GM12878 (cell line): ENCODE results near the gene WDR64. TPM values are rescaled to one million over a fixed set of nuclear protein-coding genes. Genes with fewer than 3 reads are reported as not detected.

ENCODE experiments used
- ATAC-seq: fragments of 200-7000 bp; cut with Tn5 transposase; 3 replicates; pipeline ENCODE4 v1.9.1; 2020; ENCODE audit warnings: mild to moderate bottlenecking, moderate library complexity
- BruUV-seq: library from RNA; stranded (reverse); fragments of 400-500 nt; replicated peaks from 2 replicates; lab custom pipeline; 2021; lab: Mats Ljungman, UMichigan
- CTCF ChIA-PET: fragments of 300-600 bp; sonication (Branson Sonifier 250); formaldehyde crosslinking; extraction: SDS; loops from one replicate; lab custom pipeline; 2021; ENCODE audit warnings: inconsistent platforms; lab: Yijun Ruan, JAX
- POLR2A ChIA-PET: fragments of 350-600 bp; formaldehyde crosslinking; extraction: SDS; loops from one replicate; lab custom pipeline; 2021; ENCODE audit warnings: inconsistent platforms; lab: Charles Lee
- RAD21 ChIA-PET: fragments of 300-600 bp; sonication (Branson Sonifier 250); formaldehyde crosslinking; loops from one replicate; lab custom pipeline; 2023; ENCODE audit warnings: antibody characterized with exemption; ENCODE audit not compliant: unreplicated experiment; lab: Charles Lee
- SMC1A ChIA-PET: fragments of 300-600 bp; sonication (Branson Sonifier 250); formaldehyde crosslinking; loops from one replicate; lab custom pipeline; 2023; ENCODE audit not compliant: unreplicated experiment, uncharacterized antibody; lab: Charles Lee
- DNase-seq: peaks from one replicate; pipeline ENCODE4 v3.0.0-alpha.2; 2011; ENCODE audit warnings: low read depth, low spot score
- FAIRE-seq: peaks from 3 replicates; lab custom pipeline; 2011; peaks lifted over from hg19 to GRCh38; lab: Jason Lieb, UNC
- H2AFZ ChIP-seq: 2 replicates; pipeline ENCODE4 v1.6.0; 2011; ENCODE audit warnings: low read depth, low read length, control low read depth; ENCODE audit not compliant: control insufficient read depth
- H3K27ac ChIP-seq: 2 replicates; pipeline ENCODE4 v1.5.1; 2011; ENCODE audit warnings: control low read depth; ENCODE audit not compliant: control insufficient read depth, insufficient read depth
- H3K27me3 ChIP-seq, 2 experiments: replicated peaks in 1 of 2; 2 replicates each; pipeline versions ENCODE4 v1.6.0 to v1.6.1; 2011; ENCODE audit warnings: low read length in 1 of 2; ENCODE audit not compliant: control insufficient read depth in 2 of 2, insufficient read depth in 2 of 2
- H3K36me3 ChIP-seq, 2 experiments: 2 replicates each; pipeline ENCODE4 v1.5.1; 2011; ENCODE audit warnings: low read length in 1 of 2; ENCODE audit not compliant: control insufficient read depth in 2 of 2, insufficient read depth in 2 of 2
- H3K4me1 ChIP-seq: 2 replicates; pipeline ENCODE4 v1.6.1; 2011; ENCODE audit warnings: mild to moderate bottlenecking, low read length, moderate library complexity, mixed read lengths; ENCODE audit not compliant: control insufficient read depth, insufficient read depth
- H3K4me2 ChIP-seq: 2 replicates; pipeline ENCODE4 v1.6.0; 2011; ENCODE audit warnings: control low read depth; ENCODE audit not compliant: control insufficient read depth, insufficient read depth
- H3K4me3 ChIP-seq: fragments of 200-600 bp; sonication (generic); 2 replicates; pipeline ENCODE4 v1.5.1; 2016
- H3K79me2 ChIP-seq: 2 replicates; pipeline ENCODE4 v1.6.0; 2011; ENCODE audit warnings: low read length; ENCODE audit not compliant: control insufficient read depth, insufficient read depth
- H3K9ac ChIP-seq: 2 replicates; pipeline ENCODE4 v1.8.0; 2011; ENCODE audit warnings: low read length, control low read depth, mixed read lengths; ENCODE audit not compliant: control insufficient read depth, insufficient read depth
- H3K9me3 ChIP-seq: replicated peaks from 3 replicates; pipeline ENCODE4 v1.5.1; 2011; ENCODE audit warnings: mild to moderate bottlenecking, low read length; ENCODE audit not compliant: control insufficient read depth, insufficient read depth
- H4K20me1 ChIP-seq: 2 replicates; pipeline ENCODE4 v1.6.0; 2011; ENCODE audit not compliant: control insufficient read depth, insufficient read depth
- CHD4 ChIP-seq: fragments of 200-600 bp; sonication (generic); IDR thresholded peaks from 2 replicates; pipeline ENCODE4 v1.6.1; 2016; ENCODE audit warnings: mild to moderate bottlenecking
- HDAC6 ChIP-seq: fragments of 200-600 bp; sonication (generic); IDR thresholded peaks from one replicate; pipeline ENCODE4 v1.8.0; 2017; ENCODE audit warnings: antibody characterized with exemption; ENCODE audit not compliant: unreplicated experiment
- KLF5 ChIP-seq: fragments of 450-650 bp; IDR thresholded peaks from 2 replicates; pipeline ENCODE4 v1.6.1; 2014; ENCODE audit warnings: mild to moderate bottlenecking; ENCODE audit not compliant: partially characterized antibody
- POLR2AphosphoS2 ChIP-seq: IDR thresholded peaks from 2 replicates; pipeline ENCODE4 v1.6.1; 2011; ENCODE audit warnings: low read depth, mild to moderate bottlenecking, low read length, improper control_type of control experiment, moderate library complexity
- SMAD5 ChIP-seq: IDR thresholded peaks from 2 replicates; pipeline ENCODE4 v1.6.1; 2016; ENCODE audit warnings: antibody characterized with exemption, low read depth
- SRF ChIP-seq, 2 experiments: IDR thresholded peaks; 2 replicates each; pipeline ENCODE4 v1.6.1; 2011; ENCODE audit warnings: low read depth in 2 of 2, low read length in 2 of 2, mild to moderate bottlenecking in 1 of 2, moderate library complexity in 1 of 2
- SUPT20H ChIP-seq: IDR thresholded peaks from 2 replicates; pipeline ENCODE4 v1.6.1; 2011; ENCODE audit warnings: low read depth, mild to moderate bottlenecking, low read length, moderate library complexity, borderline replicate concordance; ENCODE audit not compliant: control insufficient read depth
- ZNF207 ChIP-seq: fragments of 450-650 bp; IDR thresholded peaks from 2 replicates; pipeline ENCODE4 v1.6.1; 2014; ENCODE audit warnings: antibody characterized with exemption, mild to moderate bottlenecking, borderline replicate concordance
- ZNF217 ChIP-seq: fragments of 450-650 bp; IDR thresholded peaks from 2 replicates; pipeline ENCODE4 v1.6.1; 2017; ENCODE audit warnings: antibody characterized with exemption, mild to moderate bottlenecking
- WGBS: methylation state at CpG from one replicate; pipeline ENCODE4 v1.1.6; 2016; ENCODE audit warnings: low lambda C conversion rate; ENCODE audit not compliant: insufficient replicate concordance, insufficient coverage; ENCODE audit errors: missing lambda C conversion rate; 5-methylcytosine and 5-hydroxymethylcytosine counted together
- in situ Hi-C: fragments of 300-500 bp; cut with MboI; formaldehyde crosslinking; loops from 9 replicates; pipeline ENCODE4 v1.14.3; 2018; ENCODE audit warnings: mixed read lengths
- intact Hi-C: fragments of 100-400 bp; cut with micrococcal nuclease; formaldehyde crosslinking; loops from one replicate; pipeline ENCODE4 v1.14.2; 2022; ENCODE audit not compliant: unreplicated experiment
- polyA plus RNA-seq, 11 experiments: library from polyadenylated mRNA; depleted of rRNA in 4 of 11; unstranded in 6 of 11; stranded (reverse) in 5 of 11; fragments of >200 nt; fragmentation: Nextera tagmentation in 4 of 11; fragmentation: Illumina TruSeq in 1 of 11; extraction: Ambion mirVana in 4 of 11; extraction: Trizol in 1 of 11; gene quantifications; 1 replicate in 1 of 11; 2 replicates in 10 of 11; pipeline versions ENCODE4 v1.2.1 to v1.2.3, GENCODE V29; 2011 to 2016; ENCODE audit warnings: inconsistent platforms in 2 of 11, missing spikeins in 2 of 11, low read depth in 1 of 11
- total RNA-seq, 4 experiments: library from RNA; depleted of rRNA in 3 of 4; stranded (reverse); fragments of >200 nt in 3 of 4; fragmentation: Illumina TruSeq in 1 of 4; extraction: Trizol in 1 of 4; gene quantifications; 2 replicates each; pipeline versions ENCODE4 v1.2.1 to v1.2.3, GENCODE V29; 2013 to 2021
- TF ChIP-seq, protein P1 (sequence below): fragments of 450-650 bp; IDR thresholded peaks from 2 replicates; pipeline ENCODE4 v1.6.1; 2017; ENCODE audit warnings: borderline replicate concordance
- TF ChIP-seq, protein P2 (sequence below): fragments of 450-650 bp; IDR thresholded peaks from 2 replicates; pipeline ENCODE4 v1.6.1; 2018; ENCODE audit warnings: borderline replicate concordance, mild to moderate bottlenecking; ENCODE audit not compliant: partially characterized antibody

Gene WDR64
- total and polyA plus RNA-seq, 10 of the 15 experiments (the other 5 are each of a cell fraction or from before 2014, with no cell fraction given), result 0.01 TPM; not detected in 9

DNA sequence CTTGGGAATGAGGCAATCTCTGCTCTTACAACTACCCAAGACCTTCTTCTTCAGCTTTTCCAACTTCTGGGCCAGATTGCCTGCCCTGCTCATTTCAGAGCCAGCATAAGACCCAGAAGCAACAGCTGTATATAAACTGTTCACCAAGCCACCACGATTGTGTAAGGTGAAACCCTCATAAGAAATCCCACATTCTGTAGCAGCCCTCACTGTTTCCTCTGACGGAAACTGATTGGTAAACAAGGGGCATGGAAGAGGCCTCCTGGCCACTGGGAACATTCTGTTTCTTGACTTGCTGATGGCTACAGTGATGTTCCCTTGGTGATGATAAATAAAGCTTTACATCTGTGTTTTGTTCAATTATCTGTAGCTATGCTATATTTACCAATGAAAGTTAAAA, 156.2 kb downstream of the WDR64 start:
- H3K4me2 ChIP-seq, result no peak overlapping the region
- H3K27ac ChIP-seq, result no peak overlapping the region
- no peak for TF ChIP-seq SMAD5
- no peak for TF ChIP-seq ZNF217
- TF ChIP-seq ZNF207, result no peak
- no peak for TF ChIP-seq SUPT20H
- TF ChIP-seq KLF5, result no peak
- no peak for TF ChIP-seq HDAC6
- no peak for TF ChIP-seq SRF (IDR thresholded peaks at IDR 0.05; ENCODE audit: low read depth in 2 of 2, low read length in 2 of 2)
- TF ChIP-seq, protein P1, sequence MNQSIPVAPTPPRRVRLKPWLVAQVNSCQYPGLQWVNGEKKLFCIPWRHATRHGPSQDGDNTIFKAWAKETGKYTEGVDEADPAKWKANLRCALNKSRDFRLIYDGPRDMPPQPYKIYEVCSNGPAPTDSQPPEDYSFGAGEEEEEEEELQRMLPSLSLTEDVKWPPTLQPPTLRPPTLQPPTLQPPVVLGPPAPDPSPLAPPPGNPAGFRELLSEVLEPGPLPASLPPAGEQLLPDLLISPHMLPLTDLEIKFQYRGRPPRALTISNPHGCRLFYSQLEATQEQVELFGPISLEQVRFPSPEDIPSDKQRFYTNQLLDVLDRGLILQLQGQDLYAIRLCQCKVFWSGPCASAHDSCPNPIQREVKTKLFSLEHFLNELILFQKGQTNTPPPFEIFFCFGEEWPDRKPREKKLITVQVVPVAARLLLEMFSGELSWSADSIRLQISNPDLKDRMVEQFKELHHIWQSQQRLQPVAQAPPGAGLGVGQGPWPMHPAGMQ, result no peak
- no peak for TF ChIP-seq CHD4
- TF ChIP-seq, protein P2, sequence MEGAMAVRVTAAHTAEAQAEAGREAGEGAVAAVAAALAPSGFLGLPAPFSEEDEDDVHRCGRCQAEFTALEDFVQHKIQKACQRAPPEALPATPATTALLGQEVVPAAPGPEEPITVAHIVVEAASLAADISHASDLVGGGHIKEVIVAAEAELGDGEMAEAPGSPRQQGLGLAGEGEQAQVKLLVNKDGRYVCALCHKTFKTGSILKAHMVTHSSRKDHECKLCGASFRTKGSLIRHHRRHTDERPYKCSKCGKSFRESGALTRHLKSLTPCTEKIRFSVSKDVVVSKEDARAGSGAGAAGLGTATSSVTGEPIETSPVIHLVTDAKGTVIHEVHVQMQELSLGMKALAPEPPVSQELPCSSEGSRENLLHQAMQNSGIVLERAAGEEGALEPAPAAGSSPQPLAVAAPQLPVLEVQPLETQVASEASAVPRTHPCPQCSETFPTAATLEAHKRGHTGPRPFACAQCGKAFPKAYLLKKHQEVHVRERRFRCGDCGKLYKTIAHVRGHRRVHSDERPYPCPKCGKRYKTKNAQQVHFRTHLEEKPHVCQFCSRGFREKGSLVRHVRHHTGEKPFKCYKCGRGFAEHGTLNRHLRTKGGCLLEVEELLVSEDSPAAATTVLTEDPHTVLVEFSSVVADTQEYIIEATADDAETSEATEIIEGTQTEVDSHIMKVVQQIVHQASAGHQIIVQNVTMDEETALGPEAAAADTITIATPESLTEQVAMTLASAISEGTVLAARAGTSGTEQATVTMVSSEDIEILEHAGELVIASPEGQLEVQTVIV, result no peak
- TF ChIP-seq POLR2AphosphoS2, result no peak
- H4K20me1 ChIP-seq, result no peaks in the 10 kb centered on the region
- no peaks in the 10 kb centered on the region for H3K9me3 ChIP-seq
- ChIA-PET SMC1A (no interaction called here), POLR2A (no interaction called here), CTCF (interaction anchor here (0.7 to 1.0 kb wide), 3 partner anchors 8 to 339 kb away, joined by 3 read pairs; no protein-coding TSS in a partner anchor), RAD21 (no interaction called here)
- no peak for ATAC-seq
- no peak overlapping the region for H3K9ac ChIP-seq
- no peaks in the 10 kb centered on the region for H3K4me1 ChIP-seq
- intact Hi-C loops (no loop called here), in situ Hi-C loops (no loop called here)
- no peak for FAIRE-seq
- no peaks in the 10 kb centered on the region for H3K36me3 ChIP-seq
- no peak overlapping the region for H2AFZ ChIP-seq
- BruUV-seq, result no TSS peak
- no peak for DNase-seq
- no peaks in the 10 kb centered on the region for H3K79me2 ChIP-seq
- WGBS, result 25% methylated on average over 2 of the region's 2 CpGs
- H3K4me3 ChIP-seq, result no peak overlapping the region
- no peaks in the 10 kb centered on the region for H3K27me3 ChIP-seq
